GM19099 (cell line): Measurements from ENCODE around the gene PCDH9.

Source experiments
- POLR2A ChIP-seq: IDR thresholded peaks from 3 replicates; pipeline ENCODE4 v1.6.1; 2011; ENCODE audit warnings: low read depth; ENCODE audit not compliant: insufficient read length; ENCODE audit errors: extremely low read depth

The PCDH9 gene

DNA sequence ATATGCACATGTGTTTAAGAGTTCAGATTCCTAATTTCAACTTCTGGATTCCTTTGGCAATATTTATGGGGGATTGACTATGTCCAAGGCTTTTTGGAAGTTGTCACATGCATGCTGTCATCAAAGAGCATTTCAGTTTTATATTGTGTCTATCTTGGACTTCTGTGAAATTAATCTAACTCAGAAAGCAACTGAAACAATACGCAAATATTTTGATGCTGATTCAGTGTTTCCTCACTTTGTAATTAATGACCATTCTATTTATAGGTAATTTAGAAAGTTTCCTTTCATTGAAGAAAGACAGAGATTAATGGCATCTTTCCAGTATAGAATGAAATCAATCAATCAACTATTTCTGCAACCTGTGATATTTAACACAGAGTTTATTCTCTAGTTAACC, 550.1 kb downstream of the PCDH9 start:
- TF ChIP-seq POLR2A: no peak

GRCh38 chr13:66675620-66676019, 554.5 kb downstream of the PCDH9 start:
- TF ChIP-seq POLR2A: no peak

- no peak for TF ChIP-seq POLR2A
These were observed 556.7 kb downstream of the PCDH9 start for GRCh38 chr13:66673401-66673800.

DNA sequence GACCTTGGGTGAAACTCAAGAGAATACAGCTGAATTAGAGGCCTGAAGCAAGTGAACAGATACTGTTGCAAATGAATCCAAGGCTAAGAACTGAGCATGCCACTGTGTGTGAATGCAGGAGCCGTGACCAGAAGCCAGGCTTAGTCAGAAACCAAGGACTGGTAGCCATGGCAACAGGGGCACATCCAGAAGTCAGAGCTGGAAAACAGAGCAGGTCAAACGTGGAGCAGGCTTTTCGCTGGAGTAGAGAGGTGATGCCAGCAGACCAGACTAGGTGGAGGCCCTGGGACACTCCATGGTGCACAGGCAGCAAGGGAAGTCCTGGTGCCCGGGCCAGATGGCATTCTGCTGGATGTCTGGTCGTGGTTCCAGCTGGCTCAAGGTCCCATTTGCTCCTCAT, 564.1 kb downstream of the PCDH9 start:
- no peak for TF ChIP-seq POLR2A

DNA sequence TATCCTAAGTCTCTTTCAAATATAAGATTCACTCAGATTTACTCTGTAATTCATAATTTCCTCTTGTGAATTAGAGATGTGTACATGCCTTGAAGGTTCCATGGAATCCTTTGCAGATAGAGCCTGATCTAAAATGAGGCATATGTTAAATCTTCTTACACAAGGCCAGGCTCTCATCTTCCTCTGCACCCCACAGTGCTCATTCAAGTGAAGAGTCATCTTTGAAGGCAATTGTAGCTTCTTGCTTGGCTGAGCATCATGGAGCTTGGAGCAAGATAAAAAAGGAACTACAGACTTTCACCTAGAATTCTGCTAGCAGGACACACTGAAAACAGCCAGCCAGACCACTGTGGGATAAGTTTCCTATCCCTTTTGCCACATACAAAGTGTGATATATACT, 566.4 kb downstream of the PCDH9 start:
- no peak for TF ChIP-seq POLR2A

DNA sequence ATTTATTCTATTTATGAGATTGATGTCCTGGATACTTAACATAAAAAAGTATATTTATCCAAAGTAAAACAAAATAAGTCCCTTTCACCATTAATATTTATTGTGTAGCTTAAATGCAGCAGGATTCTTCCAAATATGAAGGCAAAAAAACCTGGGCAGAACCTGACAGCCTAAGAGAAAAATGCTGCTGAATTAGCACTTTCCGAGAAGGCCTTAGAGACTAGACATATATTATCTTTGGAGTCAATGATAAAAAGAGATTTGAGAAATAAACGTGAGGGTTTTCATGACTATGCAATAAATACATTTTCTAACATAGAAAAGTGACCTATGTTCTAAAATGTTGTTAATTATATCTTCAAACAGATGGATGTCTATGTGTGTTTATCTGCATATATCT, 566.9 kb downstream of the PCDH9 start:
- TF ChIP-seq POLR2A: no peak

- TF ChIP-seq POLR2A: no peak
These were observed 568.8 kb downstream of the PCDH9 start for GRCh38 chr13:66661336-66661735.

DNA sequence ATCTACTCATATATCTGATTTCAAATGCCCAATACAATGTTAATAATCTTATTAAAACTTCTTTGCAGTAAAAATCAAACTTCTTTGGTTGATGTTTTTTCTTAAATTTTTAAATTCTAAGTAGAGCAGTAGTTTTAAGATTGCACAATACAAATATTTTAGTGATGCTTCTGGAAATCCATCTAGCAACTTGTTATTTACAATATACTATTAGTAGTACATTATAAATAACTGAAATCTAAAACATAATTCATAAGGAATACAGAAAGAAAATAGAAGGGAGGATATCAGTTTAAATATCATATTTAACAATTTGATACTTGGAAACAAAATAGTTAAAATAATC, 569.7 kb downstream of the PCDH9 start:
- TF ChIP-seq POLR2A: no peak

DNA sequence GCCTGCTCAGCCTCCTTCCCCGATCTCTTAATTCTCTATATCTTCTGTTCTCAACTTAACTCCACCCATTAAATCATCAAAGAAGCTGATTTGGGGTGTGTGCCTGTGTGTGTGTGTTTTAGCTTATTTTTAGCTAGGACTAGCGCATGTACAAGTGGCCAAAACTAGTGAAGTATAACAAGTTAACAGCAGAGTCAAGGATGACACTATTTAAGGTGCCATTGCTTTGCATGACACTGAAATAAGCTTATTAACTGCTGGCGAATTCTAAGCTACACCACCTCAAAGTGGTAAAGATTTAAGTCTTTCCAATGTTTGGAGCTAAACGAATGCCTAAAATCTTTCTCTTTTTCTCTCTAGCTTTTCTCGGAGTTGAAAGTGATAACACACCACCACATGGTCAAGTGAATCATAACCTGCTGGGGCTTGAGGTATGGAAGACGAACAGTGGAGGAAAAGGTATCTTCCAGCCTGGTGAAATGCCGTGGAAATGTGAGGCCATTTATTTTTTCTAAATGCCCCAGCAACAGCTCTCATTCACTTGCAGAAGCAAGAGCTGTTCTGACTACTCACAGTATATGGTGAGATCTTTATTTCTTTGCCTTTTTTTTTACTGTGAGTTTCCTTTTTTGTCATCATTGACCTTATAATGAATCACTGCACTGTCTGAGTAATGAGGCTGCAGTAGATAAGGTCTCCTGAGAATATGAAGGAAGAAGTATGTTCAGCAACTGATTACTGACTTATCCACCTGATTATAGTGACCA, 570.3 kb downstream of the PCDH9 start:
- TF ChIP-seq POLR2A: no peak

DNA sequence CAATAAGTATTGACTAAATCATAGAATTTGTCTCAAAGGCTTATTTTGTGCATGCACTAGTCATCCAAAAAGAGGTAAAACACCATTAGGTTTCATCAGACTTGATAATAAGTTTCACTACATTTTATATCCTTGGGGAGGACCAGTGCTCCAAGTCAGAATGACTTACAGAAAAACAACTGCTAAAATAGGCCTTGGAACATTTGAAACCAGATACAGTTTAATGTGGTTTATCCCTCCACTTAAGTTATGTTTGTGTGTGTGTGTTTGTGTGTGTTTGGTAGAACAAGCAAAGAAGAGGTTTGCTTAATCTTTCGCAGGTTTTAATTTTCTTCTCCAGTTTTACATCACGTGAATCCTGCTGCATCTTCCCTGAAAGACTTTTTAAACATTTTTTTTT, 570.9 kb downstream of the PCDH9 start:
- no peak for TF ChIP-seq POLR2A

GRCh38 chr13:66657165-66657881, 572.8 kb downstream of the PCDH9 start:
- TF ChIP-seq POLR2A: no peak

- TF ChIP-seq POLR2A: no peak
These were observed 574.2 kb downstream of the PCDH9 start for GRCh38 chr13:66655847-66656454.

- TF ChIP-seq POLR2A: no peak
These were observed 585.2 kb downstream of the PCDH9 start for GRCh38 chr13:66644855-66645460.

DNA sequence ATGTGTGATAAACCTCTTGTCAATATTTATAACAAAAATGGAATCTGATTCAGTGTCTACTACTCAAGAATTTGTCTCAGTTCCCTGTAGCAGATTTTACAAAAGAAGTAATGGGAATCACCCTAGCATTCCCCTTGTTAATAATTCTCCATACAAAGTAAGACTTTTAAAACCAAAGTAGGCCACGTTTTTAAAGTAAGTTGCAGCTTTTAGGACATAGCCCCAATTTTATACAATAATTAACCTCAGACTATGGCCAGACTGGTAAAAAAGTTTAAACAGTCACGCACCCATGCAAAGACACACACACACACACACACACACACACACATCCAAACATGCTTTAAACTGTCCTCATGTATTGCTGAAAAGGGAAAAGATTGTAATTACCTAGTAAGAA, 589.9 kb downstream of the PCDH9 start:
- no peak for TF ChIP-seq POLR2A

GRCh38 chr13:66639044-66639443, 591.1 kb downstream of the PCDH9 start:
- no peak for TF ChIP-seq POLR2A

DNA sequence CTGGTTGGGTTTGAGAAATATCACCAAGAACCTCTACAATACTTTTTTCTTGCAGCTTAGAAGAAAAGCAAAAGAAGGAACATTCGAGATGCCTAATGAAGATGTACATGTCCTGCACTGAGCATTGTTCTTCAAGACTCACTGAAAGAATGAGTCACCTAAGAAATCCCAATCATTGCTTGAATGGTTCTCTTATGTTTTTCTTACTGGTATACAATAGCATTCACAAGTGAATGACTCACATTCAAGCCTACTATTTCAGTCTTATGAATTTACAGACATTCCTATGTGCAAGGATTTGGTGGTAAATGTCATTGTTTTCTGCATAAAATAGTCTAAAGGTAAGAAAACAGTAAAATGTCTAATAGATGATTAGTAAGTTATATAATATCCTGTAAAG, 594.6 kb downstream of the PCDH9 start:
- TF ChIP-seq POLR2A: no peak

DNA sequence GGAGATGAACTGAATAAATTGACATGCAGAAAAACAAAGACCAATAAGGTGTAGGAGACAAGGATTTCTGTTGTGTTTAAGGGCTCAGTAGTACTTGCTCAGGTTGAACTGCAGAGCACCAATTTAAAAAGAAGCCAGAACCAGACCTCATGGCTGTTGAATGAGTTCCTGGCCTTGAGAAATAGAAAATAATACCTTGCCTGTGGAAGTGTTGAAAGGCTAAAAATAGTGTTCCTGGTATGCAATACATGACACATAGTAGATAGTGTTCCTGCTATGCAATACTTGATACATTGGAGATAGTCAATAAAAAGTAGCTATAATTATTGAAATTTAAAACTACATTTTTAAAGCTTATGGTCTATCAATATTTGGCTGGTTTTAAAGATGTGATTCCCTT, 595.8 kb downstream of the PCDH9 start:
- TF ChIP-seq POLR2A: no peak

- no peak for TF ChIP-seq POLR2A
These were observed 602.6 kb downstream of the PCDH9 start for GRCh38 chr13:66627512-66627911.
